ENCODE measurements around the gene ECHS1.

DNA sequence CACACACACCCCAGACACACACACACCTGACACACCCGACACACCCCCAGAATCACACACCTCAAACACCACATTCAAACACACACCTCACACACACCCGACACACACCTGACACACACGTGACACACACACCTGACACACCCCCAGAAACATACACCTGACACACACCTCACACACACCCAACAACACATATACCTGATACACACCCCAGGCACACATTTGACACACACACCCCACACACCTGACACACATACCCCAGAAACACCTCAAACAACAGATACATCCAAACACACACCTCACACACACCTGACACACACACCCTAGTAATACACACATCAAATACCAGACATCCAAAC lies 35.8 kb downstream of the ECHS1 start:
- no peak for TF ChIP-seq CTCF (IDR thresholded peaks at IDR 0.05)
- TF ChIP-seq POLR2A (IDR thresholded peaks at IDR 0.05): no peak
